Smooth muscle cell (in vitro differentiated cells): ENCODE data around the gene SLC19A1. TPM values are rescaled to one million over a fixed set of nuclear protein-coding genes. Genes with fewer than 3 reads are reported as not detected.

Experiments
- DNase-seq: peaks from one replicate; lab custom pipeline; 2025; ENCODE audit not compliant: unreplicated experiment; lab: John Stamatoyannopoulos, UW
- H2AFZ ChIP-seq: fragments of 200-600 bp; sonication (generic); 2 replicates; pipeline ENCODE4 v1.6.0; 2016; ENCODE audit warnings: antibody characterized with exemption, low read depth, mild to moderate bottlenecking
- H3F3A ChIP-seq: fragments of 200-600 bp; sonication (generic); 2 replicates; pipeline ENCODE4 v1.6.0; 2017; ENCODE audit warnings: antibody characterized with exemption, low read depth
- H3K27ac ChIP-seq: fragments of 200-600 bp; sonication (generic); 2 replicates; pipeline ENCODE4 v1.5.1; 2016; ENCODE audit warnings: low read depth, mild to moderate bottlenecking
- H3K27me3 ChIP-seq: fragments of 200-600 bp; sonication (generic); 2 replicates; pipeline ENCODE4 v1.6.1; 2016; ENCODE audit warnings: low read depth, mild to moderate bottlenecking
- H3K36me3 ChIP-seq: fragments of 200-600 bp; sonication (generic); 2 replicates; pipeline ENCODE4 v1.5.1; 2016; ENCODE audit warnings: low read depth
- H3K4me1 ChIP-seq: fragments of 200-600 bp; sonication (generic); 2 replicates; pipeline ENCODE4 v1.5.1; 2016; ENCODE audit warnings: low read depth
- H3K4me2 ChIP-seq: fragments of 200-600 bp; sonication (generic); 2 replicates; pipeline ENCODE4 v1.6.0; 2016; ENCODE audit warnings: mild to moderate bottlenecking
- H3K4me3 ChIP-seq: fragments of 200-600 bp; sonication (generic); 2 replicates; pipeline ENCODE4 v1.5.1; 2016; ENCODE audit warnings: mild to moderate bottlenecking
- H3K79me2 ChIP-seq: fragments of 200-600 bp; sonication (generic); 2 replicates; pipeline ENCODE4 v1.6.0; 2016; ENCODE audit warnings: low read depth, mild to moderate bottlenecking
- H3K9ac ChIP-seq: fragments of 200-600 bp; sonication (generic); 2 replicates; pipeline ENCODE4 v1.6.0; 2016; ENCODE audit warnings: low read depth
- H3K9me3 ChIP-seq: fragments of 200-600 bp; sonication (generic); replicated peaks from 2 replicates; pipeline ENCODE4 v1.5.1; 2016; ENCODE audit warnings: low read depth
- H4K20me1 ChIP-seq: fragments of 200-600 bp; sonication (generic); 2 replicates; pipeline ENCODE4 v1.6.0; 2016; ENCODE audit warnings: low read depth
- CTCF ChIP-seq: fragments of 200-600 bp; sonication (generic); IDR thresholded peaks from 2 replicates; pipeline ENCODE4 v1.5.1; 2017; ENCODE audit warnings: borderline replicate concordance, mild to moderate bottlenecking, antibody characterized with exemption; ENCODE audit not compliant: insufficient read depth, poor library complexity, severe bottlenecking
- WGBS: methylation state at CpG from one replicate; pipeline ENCODE4 v1.1.7; 2016; ENCODE audit warnings: low lambda C conversion rate; 5-methylcytosine and 5-hydroxymethylcytosine counted together
- polyA plus RNA-seq: library from polyadenylated mRNA; unstranded; fragments of >200 nt; fragmentation: Nextera tagmentation; extraction: Ambion mirVana; gene quantifications from 2 replicates; pipeline ENCODE4 v1.2.1, GENCODE V29; 2016
- total RNA-seq: library from RNA; depleted of rRNA; stranded (reverse); fragments of >200 nt; gene quantifications from 2 replicates; pipeline ENCODE4 v1.2.3, GENCODE V29; 2014

The SLC19A1 gene
- total and polyA plus RNA-seq, 2 experiments from 2014 or later, result 2.3 to 33.2 TPM

- Histone ChIP-seq H3K79me2 (no peaks in the 10 kb centered on the region), H3K4me1 (no peaks in the 10 kb centered on the region), H3K9me3 (peaks cover 3% of the 10 kb centered on the region), H4K20me1 (no peaks in the 10 kb centered on the region), H2AFZ (no peak overlapping the region), H3K4me3 (no peak overlapping the region), H3K27ac (no peak overlapping the region), H3K9ac (no peak overlapping the region), H3K27me3 (no peaks in the 10 kb centered on the region), H3K4me2 (no peak overlapping the region), H3F3A (no peaks in the 10 kb centered on the region), H3K36me3 (peaks cover 4% of the 10 kb centered on the region)
- 95% methylated on average over 11 of the region's 11 CpGs for WGBS
- DNase-seq, result no peak
- no peak for TF ChIP-seq CTCF
These were observed 17.5 kb downstream of the SLC19A1 start for GRCh38 chr21:45524756-45525152.

GRCh38 chr21:45523411-45524101 is 18.7 kb downstream of the SLC19A1 start:
- peaks cover 7% of the 10 kb centered on the region for H3K36me3 ChIP-seq
- H2AFZ ChIP-seq, result no peak overlapping the region
- no peak overlapping the region for H3K9ac ChIP-seq
- no peaks in the 10 kb centered on the region for H3K4me1 ChIP-seq
- no peak for DNase-seq
- no peak overlapping the region for H3K27ac ChIP-seq
- no peaks in the 10 kb centered on the region for H3K27me3 ChIP-seq
- TF ChIP-seq CTCF, result no peak
- H4K20me1 ChIP-seq, result no peaks in the 10 kb centered on the region
- H3K4me3 ChIP-seq, result no peak overlapping the region
- 95% methylated on average over 16 of the region's 16 CpGs for WGBS
- no peak overlapping the region for H3K4me2 ChIP-seq
- H3K79me2 ChIP-seq, result no peaks in the 10 kb centered on the region
- peaks cover 1% of the 10 kb centered on the region for H3F3A ChIP-seq
- peaks cover 11% of the 10 kb centered on the region for H3K9me3 ChIP-seq

- H3K9ac ChIP-seq, result no peak overlapping the region
- 96% methylated on average over 6 of the region's 6 CpGs for WGBS
- H3K27me3 ChIP-seq, result no peaks in the 10 kb centered on the region
These were observed 19.3 kb downstream of the SLC19A1 start for GRCh38 chr21:45522986-45523385.

More at GRCh38 chr21:45522986-45523385, 19.3 kb downstream of the SLC19A1 start:
- no peaks in the 10 kb centered on the region for H4K20me1 ChIP-seq
- no peak for TF ChIP-seq CTCF
- no peaks in the 10 kb centered on the region for H3K4me1 ChIP-seq
- no peak overlapping the region for H3K4me3 ChIP-seq
- H3K4me2 ChIP-seq, result no peak overlapping the region
- H3K9me3 ChIP-seq, result peaks cover 11% of the 10 kb centered on the region
- H3K27ac ChIP-seq, result no peak overlapping the region
- no peaks in the 10 kb centered on the region for H3K79me2 ChIP-seq
- peaks cover 7% of the 10 kb centered on the region for H3K36me3 ChIP-seq
- peaks cover 3% of the 10 kb centered on the region for H3F3A ChIP-seq
- no peak for DNase-seq
- no peak overlapping the region for H2AFZ ChIP-seq
